Stimulated activated CD4-positive, alpha-beta T cell treated with anti-CD3 and anti-CD28 coated beads, Interleukin-4, amount 100 ng/mL, for 4 hours (primary cell): Measurements from ENCODE around the gene SPIRE2.

Experiments used
- DNase-seq, 2 experiments: peaks; one replicate each; pipeline ENCODE4 v3.0.0-alpha.2; 2020

SPIRE2 gene

GRCh38 chr16:89918453-89919347 lies 90.4 kb downstream of the SPIRE2 start, which contains the start of gene MC1R:
Gene MC1R, plus strand, starts transcription at chr16:89918862. Its CDS starts 397 bp downstream, at chr16:89919259.
- DNase-seq, result peak in 1 of 2 experiments; percentile 10

- DNase-seq, result no peak
Measured at GRCh38 chr16:89919535-89920406, 91.5 kb downstream of the SPIRE2 start.

- no peak for DNase-seq
Measured at GRCh38 chr16:89920723-89921122, 92.4 kb downstream of the SPIRE2 start.
